Measurements from ENCODE around the gene GOLGA1. TPM values are rescaled to one million over a fixed set of nuclear protein-coding genes. Genes with fewer than 3 reads are reported as not detected.
"Not testable (repeated sequence)": the region's sequence is repeated elsewhere in the genome, so short reads cannot be mapped to it uniquely, and the experiment has no call there.

The GOLGA1 gene
- total and polyA plus RNA-seq, 9 of the 15 experiments (the other 6 are each of a cell fraction or from before 2014, with no cell fraction given), result 2.9 to 15.9 (median 8.5) TPM

- H3K79me2 ChIP-seq (ENCODE audit: control insufficient read depth, insufficient read depth, low read length); H3K4me3 ChIP-seq; H4K20me1 ChIP-seq (replicated peaks; ENCODE audit: control insufficient read depth, insufficient read depth, low read length); in situ Hi-C loops (cut with MboI); CTCF ChIA-PET (ENCODE audit: low intra/inter-chr PET ratio); H3K27ac ChIP-seq (ENCODE audit: extremely low read depth, low read depth, low read length); intact Hi-C loops (cut with micrococcal nuclease); H3K36me3 ChIP-seq (ENCODE audit: control insufficient read depth, insufficient read depth, low read length); DNase-seq (ENCODE audit: extremely low read depth in 1 of 4, low spot score in 3 of 4); H3K4me2 ChIP-seq (ENCODE audit: insufficient read depth, low read length); H3K9me1 ChIP-seq (ENCODE audit: control insufficient read depth, insufficient read depth, low read length); H3K27me3 ChIP-seq (ENCODE audit: control insufficient read depth in 2 of 2, insufficient read depth in 2 of 2, low read length in 2 of 2); FAIRE-seq; H3K9ac ChIP-seq (ENCODE audit: insufficient read depth in 1 of 2, low read depth in 2 of 2, low read length in 2 of 2); BruUV-seq (replicated peaks); ATAC-seq; H3K9me3 ChIP-seq (replicated peaks; ENCODE audit: control insufficient read depth, insufficient read depth, low read depth, low read length): not testable (repeated sequence)
- TF ChIP-seq NFYB (IDR thresholded peaks at IDR 0.05; ENCODE audit: extremely low read depth, insufficient read length), result peak; percentile 43
- 39% methylated on average over 4 of the region's 5 CpGs for WGBS (ENCODE audit: insufficient coverage, low coverage, missing lambda C conversion rate)
- Histone ChIP-seq H2AFZ (ENCODE audit: low read depth, low read length) (0 out of 2 replicates have a peak overlapping the region, but pooled peaks have one; percentile 38), H3K4me1 (replicated peaks in 1 of 2; ENCODE audit: control insufficient read depth in 2 of 2, insufficient read depth in 2 of 2, low read length in 2 of 2) (peaks cover 0 to 27% of the 10 kb centered on the region in 2 experiments; a peak in 3 of 5 replicates)
- POLR2A ChIA-PET, result interaction anchor here (0.9 to 1.1 kb wide), 4 partner anchors 11 to 26 kb away, joined by 3 to 5 read pairs (median 4); no protein-coding TSS in a partner anchor
Observed at GRCh38 chr9:124838132-124838531, 102.8 kb downstream of the GOLGA1 start.

GRCh38 chr9:124835026-124835557 is 105.8 kb downstream of the GOLGA1 start:
- WGBS (ENCODE audit: insufficient coverage, low coverage, missing lambda C conversion rate), result 59% methylated on average over 12 of the region's 13 CpGs
- H3K9ac ChIP-seq (ENCODE audit: insufficient read depth in 1 of 2, low read depth in 2 of 2, low read length in 2 of 2), result peak overlapping the region in 1 of 2 experiments; percentile 68; a peak in 2 of 4 replicates
- H3K27me3 ChIP-seq (ENCODE audit: control insufficient read depth in 2 of 2, insufficient read depth in 2 of 2, low read length in 2 of 2), result no peaks in the 10 kb centered on the region
- no peak overlapping the region for H3K27ac ChIP-seq (ENCODE audit: extremely low read depth, low read depth, low read length)
- CTCF ChIA-PET (ENCODE audit: low intra/inter-chr PET ratio), result no interaction called here
- ATAC-seq, result no peak
- DNase-seq (ENCODE audit: extremely low read depth in 1 of 4, low spot score in 3 of 4), result peak in 2 of 4 experiments; percentile 14 to 34
- H3K4me3 ChIP-seq, result no peak overlapping the region
- in situ Hi-C loops (cut with MboI), result no loop called here
- POLR2A ChIA-PET, result interaction anchor here (0.6 to 1.3 kb wide), 5 partner anchors 11 to 36 kb away, joined by 3 to 5 read pairs (median 3); partner anchors contain the start of genes ARPC5L and RPL35
- no TSS peak for BruUV-seq (replicated peaks)
- no peaks in the 10 kb centered on the region for H3K79me2 ChIP-seq (ENCODE audit: control insufficient read depth, insufficient read depth, low read length)
- no peaks in the 10 kb centered on the region for H3K36me3 ChIP-seq (ENCODE audit: control insufficient read depth, insufficient read depth, low read length)
- H3K9me1 ChIP-seq (ENCODE audit: control insufficient read depth, insufficient read depth, low read length), result no peaks in the 10 kb centered on the region
- no peaks in the 10 kb centered on the region for H4K20me1 ChIP-seq (replicated peaks; ENCODE audit: control insufficient read depth, insufficient read depth, low read length)
- no peak for FAIRE-seq
- peaks cover 8 to 24% of the 10 kb centered on the region in 2 experiments; a peak in 4 of 5 replicates for H3K4me1 ChIP-seq (replicated peaks in 1 of 2; ENCODE audit: control insufficient read depth in 2 of 2, insufficient read depth in 2 of 2, low read length in 2 of 2)
- H2AFZ ChIP-seq (ENCODE audit: low read depth, low read length), result no peak overlapping the region
- intact Hi-C loops (cut with micrococcal nuclease), result no loop called here
- TF ChIP-seq TFAP4 (CRISPR knock-in tag; IDR thresholded peaks at IDR 0.05; ENCODE audit: borderline replicate concordance) (0 out of 2 replicates have a peak, but pooled peaks have one; percentile 7), MLLT1 (IDR thresholded peaks at IDR 0.05) (no peak), NFIC (IDR thresholded peaks at IDR 0.05) (peak; percentile 92), XRCC5 (IDR thresholded peaks at IDR 0.05; ENCODE audit: low read depth, low read length) (no peak)
- no peak overlapping the region for H3K4me2 ChIP-seq (ENCODE audit: insufficient read depth, low read length)
- H3K9me3 ChIP-seq (replicated peaks; ENCODE audit: control insufficient read depth, insufficient read depth, low read depth, low read length), result no peaks in the 10 kb centered on the region
